ENCODE data around the gene MOSPD3. TPM values are rescaled to one million over a fixed set of nuclear protein-coding genes. Genes with fewer than 3 reads are reported as not detected.
"Not testable (repeated sequence)": the region's sequence is repeated elsewhere in the genome, so short reads cannot be mapped to it uniquely, and the experiment has no call there.

The MOSPD3 gene, protein sequence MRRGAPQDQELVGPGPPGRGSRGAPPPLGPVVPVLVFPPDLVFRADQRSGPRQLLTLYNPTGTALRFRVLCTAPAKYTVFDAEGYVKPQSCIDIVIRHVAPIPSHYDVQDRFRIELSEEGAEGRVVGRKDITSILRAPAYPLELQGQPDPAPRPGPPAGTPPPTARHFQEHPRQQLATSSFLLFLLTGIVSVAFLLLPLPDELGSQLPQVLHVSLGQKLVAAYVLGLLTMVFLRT
- 10 to 100 TPM; 21.0 to 32.7 TPM for total RNA-seq

DNA sequence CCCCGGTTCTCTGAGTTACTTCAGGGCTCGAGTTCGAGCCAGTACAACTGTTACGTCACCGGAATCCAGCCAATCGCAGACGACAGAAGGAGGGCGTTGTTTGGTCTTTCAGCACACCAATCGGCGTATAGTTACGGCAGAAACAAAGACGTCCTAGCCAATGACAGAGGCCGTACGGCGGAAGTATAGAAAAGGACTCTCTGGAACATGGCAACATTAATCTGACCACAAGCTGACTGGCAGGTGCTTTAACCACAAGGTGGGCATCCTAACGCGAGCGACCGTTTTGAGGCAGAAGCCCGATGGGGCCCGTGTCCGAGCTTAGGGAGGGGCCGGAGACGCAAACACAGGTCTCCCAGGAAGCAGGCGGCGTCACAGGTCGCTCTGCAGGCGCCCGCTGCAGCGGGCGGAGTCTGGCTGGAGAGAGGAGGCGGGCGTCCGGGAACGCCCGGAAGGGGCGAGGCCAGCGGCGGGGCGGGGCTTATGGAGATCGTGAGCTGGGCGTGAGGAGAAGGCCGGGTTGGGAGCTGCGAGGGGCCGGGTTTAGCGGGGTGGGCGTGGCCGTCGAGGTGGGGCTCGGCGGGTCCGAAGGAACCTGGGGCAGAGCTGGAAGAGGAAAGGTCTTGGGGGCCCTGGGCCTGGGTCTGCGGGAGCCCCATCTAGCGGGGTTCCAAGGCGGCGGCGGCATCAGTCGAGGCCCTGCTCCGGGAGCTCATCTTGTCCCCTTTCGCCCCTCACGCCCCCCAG lies at the start of gene MOSPD3:
MOSPD3 (plus strand) TSS at position 558 of the 747 bp plus-strand sequence. CDS start 252 bp downstream, outside the sequence.
- no peaks in the 10 kb centered on the region for H3K27me3 Mint-ChIP-seq
- peaks cover 6% of the 10 kb centered on the region for H3K4me1 Mint-ChIP-seq

DNA sequence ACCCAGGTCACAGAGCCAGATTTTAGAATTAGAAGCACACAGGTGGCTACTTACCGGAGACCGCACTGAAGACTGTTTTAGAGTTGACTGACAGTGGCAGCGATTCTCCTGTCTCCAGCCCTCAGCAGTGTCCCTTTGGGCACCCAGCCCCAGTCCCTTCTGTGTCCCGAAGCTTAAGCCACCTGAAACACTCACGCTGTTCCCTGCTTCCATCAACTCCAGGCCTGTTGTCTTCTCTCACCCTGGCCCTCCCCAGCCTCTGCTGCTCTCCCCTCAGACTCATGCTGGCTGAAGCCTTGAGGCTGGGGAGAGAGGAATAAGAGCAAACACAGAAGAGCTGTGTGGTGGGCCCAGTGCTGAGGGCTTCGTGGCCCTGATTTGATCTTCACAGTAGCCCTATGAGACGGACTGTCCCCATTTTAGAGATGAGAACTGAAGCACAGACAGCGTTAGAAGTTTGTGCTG lies 49.2 kb upstream of the MOSPD3 start:
- H3K4me1 Mint-ChIP-seq = peaks cover 5% of the 10 kb centered on the region
- ATAC-seq (replicated peaks) = no peak
- no peaks in the 10 kb centered on the region for H3K9me3 Mint-ChIP-seq
- H3K27me3 Mint-ChIP-seq = no peaks in the 10 kb centered on the region
- no peak overlapping the region for H3K4me3 Mint-ChIP-seq
- H3K27ac Mint-ChIP-seq = no peak overlapping the region
- peaks cover 78% of the 10 kb centered on the region for H3K36me3 Mint-ChIP-seq (ENCODE audit: low read depth)

More for the DNA sequence above, at the start of gene MOSPD3:
- Mint-ChIP-seq H3K4me3 (peak within 1 kb of the TSS; percentile 92), H3K27ac (peak within 1 kb of the TSS; percentile 95), H3K36me3 (ENCODE audit: low read depth) (peaks cover 6% of the 10 kb centered on the region), H3K9me3 (no peaks in the 10 kb centered on the region)
- ATAC-seq (replicated peaks) = peak; percentile 93

DNA sequence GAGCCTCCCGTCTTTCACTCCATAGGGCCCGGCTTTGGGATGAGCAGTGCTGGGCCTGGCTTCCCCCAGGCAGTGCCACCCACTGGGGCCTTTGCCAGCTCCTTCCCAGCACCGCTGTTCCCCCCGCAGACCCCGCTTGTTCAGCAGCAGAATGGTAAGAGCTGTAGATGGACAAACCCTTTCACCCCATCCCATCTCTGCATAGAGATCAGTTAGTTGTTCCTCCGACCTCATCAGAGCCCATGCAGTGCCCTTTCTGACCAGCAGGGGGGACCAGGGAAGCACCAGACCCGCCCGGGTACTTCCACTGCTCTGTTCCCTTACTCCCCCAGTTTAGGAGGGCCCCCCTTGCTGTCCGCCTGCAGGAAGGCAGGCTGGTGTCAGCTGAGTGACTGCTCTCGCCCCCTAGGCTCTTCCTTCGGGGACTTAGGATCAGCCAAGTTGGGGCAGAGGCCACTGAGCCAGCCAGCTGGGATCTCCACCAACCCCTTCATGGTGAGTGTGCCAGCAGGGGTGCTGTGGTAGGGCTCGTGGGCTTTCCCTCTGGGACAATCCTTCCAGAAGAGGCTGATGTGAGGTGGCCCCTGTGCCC lies 48.4 kb upstream of the MOSPD3 start:
- peaks cover 70% of the 10 kb centered on the region for H3K36me3 Mint-ChIP-seq (ENCODE audit: low read depth)
- H3K27me3 Mint-ChIP-seq = no peaks in the 10 kb centered on the region
- H3K9me3 Mint-ChIP-seq = no peaks in the 10 kb centered on the region
- H3K4me3 Mint-ChIP-seq = no peak overlapping the region
- H3K4me1 Mint-ChIP-seq = peaks cover 9% of the 10 kb centered on the region
- H3K27ac Mint-ChIP-seq = peak overlapping the region; percentile 75
- ATAC-seq (replicated peaks) = peak; percentile 64

DNA sequence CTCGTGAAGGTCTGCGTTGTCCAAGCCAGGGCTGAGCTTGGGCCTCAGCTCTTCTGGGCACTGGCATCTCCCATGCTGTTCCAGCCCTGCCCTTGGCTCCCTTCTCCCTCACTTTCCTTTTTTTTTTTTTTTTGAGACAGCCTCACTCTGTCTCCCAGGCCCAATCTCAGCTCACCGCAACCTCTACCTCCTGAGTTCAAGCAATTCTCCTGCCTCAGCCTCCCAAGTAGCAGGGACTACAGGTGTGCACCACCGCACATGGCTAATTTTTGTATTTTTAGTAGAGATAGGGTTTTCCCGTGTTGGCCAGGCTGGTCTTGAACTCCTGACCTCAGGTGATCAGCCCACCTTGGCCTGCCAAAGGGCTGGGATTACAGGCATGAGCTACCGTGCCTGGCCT lies 47.9 kb upstream of the MOSPD3 start:
- peak overlapping the region; percentile 75 for H3K27ac Mint-ChIP-seq
- not testable (repeated sequence) for H3K4me3 Mint-ChIP-seq; H3K27me3 Mint-ChIP-seq; H3K9me3 Mint-ChIP-seq; ATAC-seq (replicated peaks)
- H3K4me1 Mint-ChIP-seq = peaks cover 14% of the 10 kb centered on the region
- peaks cover 65% of the 10 kb centered on the region for H3K36me3 Mint-ChIP-seq (ENCODE audit: low read depth)

DNA sequence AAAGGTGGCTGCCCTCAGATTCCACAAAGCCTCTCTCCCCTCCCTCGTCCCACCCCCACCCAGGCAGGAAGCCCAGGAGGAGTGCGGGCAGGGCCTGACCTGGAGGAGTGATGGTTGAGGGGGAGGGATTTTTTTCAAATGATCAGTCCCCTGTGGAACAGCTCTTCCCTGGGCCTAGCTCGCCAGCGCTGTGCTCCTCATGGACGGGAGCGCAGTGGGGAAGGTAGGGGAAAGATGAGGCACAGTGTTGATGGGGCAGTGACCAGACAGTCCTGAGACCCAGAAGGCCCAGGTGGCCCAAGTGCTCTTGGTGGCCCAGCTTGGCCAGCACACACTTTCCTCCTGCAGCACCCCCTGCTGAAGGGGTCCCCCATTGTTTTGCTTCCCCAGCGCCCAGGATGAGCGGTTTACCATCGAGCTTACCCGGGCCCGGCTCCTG lies 47.2 kb upstream of the MOSPD3 start:
- H3K4me1 Mint-ChIP-seq = peaks cover 15% of the 10 kb centered on the region
- no peak overlapping the region for H3K4me3 Mint-ChIP-seq
- H3K36me3 Mint-ChIP-seq (ENCODE audit: low read depth) = peaks cover 58% of the 10 kb centered on the region
- H3K27ac Mint-ChIP-seq = peak overlapping the region; percentile 75
- no peaks in the 10 kb centered on the region for H3K27me3 Mint-ChIP-seq
- no peak for ATAC-seq (replicated peaks)
- H3K9me3 Mint-ChIP-seq = no peaks in the 10 kb centered on the region

DNA sequence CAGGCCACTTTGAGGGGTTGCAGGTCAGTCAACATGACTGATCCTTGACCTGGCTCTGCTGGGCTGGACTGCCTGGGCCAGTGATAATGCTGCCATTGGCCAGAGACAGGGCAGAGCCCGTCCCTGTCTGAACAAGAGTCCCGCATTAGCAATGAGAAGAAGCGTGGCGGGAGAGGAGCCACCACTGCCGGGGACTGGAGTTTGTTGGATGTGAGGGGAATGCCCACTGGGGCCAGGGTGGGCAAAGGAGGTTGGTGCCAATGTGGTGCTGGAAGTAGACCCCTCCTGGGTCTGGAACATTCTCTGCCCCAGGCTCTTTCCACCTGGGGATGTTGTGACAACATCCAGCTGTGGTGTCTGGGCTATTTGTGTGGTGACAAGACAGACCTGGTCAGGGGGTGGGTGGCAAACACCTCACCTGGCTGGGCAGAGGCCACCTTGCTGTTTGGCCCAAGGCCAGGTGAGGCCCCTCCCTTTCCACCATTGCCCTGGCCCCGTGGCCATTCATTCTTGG lies 46.3 kb upstream of the MOSPD3 start:
- Mint-ChIP-seq H3K4me3 (no peak overlapping the region), H3K4me1 (peaks cover 15% of the 10 kb centered on the region), H3K27ac (peak overlapping the region; percentile 45), H3K27me3 (no peaks in the 10 kb centered on the region), H3K36me3 (ENCODE audit: low read depth) (peaks cover 48% of the 10 kb centered on the region), H3K9me3 (no peaks in the 10 kb centered on the region)
- ATAC-seq (replicated peaks) = no peak

DNA sequence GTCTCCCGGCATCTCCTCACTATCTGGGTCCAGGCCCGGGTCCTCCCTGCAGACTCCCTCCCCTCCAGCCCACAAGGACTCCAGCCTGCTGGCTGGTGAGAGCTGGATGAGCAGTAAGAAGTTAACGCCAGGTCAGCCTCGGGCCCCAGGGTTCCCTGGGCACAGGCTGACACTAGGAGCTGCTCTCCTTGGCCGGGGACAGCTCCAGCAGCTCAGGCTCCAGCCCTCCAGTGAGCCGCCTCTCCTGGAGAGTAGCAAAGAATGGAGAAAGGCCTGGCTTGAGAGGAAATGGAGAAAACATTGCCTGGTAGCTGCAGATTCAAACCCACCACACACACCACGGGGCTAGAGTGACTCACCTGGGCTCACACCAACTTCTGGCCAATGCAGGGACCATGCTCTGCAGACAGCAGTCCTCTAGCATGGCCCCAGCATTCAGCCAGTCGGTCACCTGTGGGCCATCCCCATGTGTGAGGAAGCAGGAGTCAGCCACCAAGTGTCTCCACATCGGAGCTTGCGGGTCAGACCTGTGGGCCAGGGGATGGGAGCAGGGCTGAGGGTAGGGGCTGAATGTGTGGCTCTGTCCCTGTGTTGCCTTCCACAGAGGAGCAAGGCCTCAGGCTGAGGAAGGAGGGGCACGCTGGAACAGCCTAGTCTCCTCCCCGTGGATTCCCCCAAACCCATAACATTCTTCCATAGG lies 45.2 kb upstream of the MOSPD3 start:
- H3K9me3 Mint-ChIP-seq = no peaks in the 10 kb centered on the region
- peaks cover 21% of the 10 kb centered on the region for H3K4me1 Mint-ChIP-seq
- no peak for ATAC-seq (replicated peaks)
- H3K36me3 Mint-ChIP-seq (ENCODE audit: low read depth) = peaks cover 43% of the 10 kb centered on the region
- H3K27ac Mint-ChIP-seq = peak overlapping the region; percentile 54
- no peaks in the 10 kb centered on the region for H3K27me3 Mint-ChIP-seq
- H3K4me3 Mint-ChIP-seq = no peak overlapping the region

DNA sequence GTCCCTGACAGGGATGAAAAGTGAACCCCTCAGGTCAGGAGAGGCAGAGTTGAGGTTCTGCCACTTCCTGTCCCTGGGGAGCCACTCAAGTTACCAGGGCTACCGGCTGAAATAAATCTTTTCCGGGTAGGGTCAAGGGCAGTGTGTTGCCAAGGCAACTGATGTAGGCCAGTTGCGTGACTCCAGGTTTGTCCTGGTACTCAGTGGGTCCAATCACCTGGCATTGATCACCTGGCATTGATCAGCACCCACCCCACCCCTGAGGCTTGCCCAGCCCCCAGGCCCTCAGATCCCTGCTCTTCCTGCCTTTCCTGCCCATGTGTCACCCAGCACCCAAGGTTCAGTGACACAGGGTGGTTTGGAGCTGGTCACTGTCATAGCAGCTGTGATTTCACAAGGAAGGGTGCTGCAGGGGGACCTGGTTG lies 44.6 kb upstream of the MOSPD3 start:
- H3K27ac Mint-ChIP-seq = peak overlapping the region; percentile 54
- H3K9me3 Mint-ChIP-seq = no peaks in the 10 kb centered on the region
- H3K4me3 Mint-ChIP-seq = no peak overlapping the region
- ATAC-seq (replicated peaks) = no peak
- no peaks in the 10 kb centered on the region for H3K27me3 Mint-ChIP-seq
- peaks cover 39% of the 10 kb centered on the region for H3K36me3 Mint-ChIP-seq (ENCODE audit: low read depth)
- H3K4me1 Mint-ChIP-seq = peaks cover 21% of the 10 kb centered on the region

DNA sequence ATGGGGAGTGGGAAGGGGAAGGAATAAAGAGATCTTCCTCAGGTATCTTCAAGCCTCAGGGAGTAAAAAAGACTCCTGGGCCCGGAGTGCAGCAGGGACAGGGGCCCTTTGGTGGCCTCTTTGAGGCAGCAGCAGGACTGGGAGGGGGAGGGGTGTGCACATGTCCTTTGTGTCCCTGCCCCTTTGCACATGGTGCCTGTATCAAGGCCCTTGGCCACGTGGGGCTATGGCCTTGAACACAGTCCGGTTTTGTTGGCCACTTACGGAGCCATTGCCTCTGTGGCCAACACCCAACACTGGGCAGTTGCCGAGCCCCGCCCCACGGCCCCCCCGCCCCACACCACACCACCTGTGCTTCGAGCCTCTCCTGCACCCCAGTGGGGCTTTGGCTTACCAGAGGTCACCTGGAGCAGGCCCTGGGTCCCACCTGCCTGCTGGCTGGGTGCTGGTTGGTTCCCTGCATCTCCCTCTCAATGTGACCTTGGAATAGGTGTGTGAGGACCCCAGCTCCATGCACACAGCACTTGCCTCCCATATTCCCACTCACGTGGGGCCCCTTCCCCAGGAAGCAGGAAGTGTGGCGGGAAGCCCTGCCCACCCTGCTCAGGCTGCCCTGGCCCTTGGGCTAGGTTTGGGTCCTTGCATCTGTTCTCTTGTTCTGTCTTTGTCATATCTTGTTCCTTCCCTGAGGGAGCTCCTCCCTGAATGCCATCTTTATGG lies 44.0 kb upstream of the MOSPD3 start:
- Mint-ChIP-seq H3K27me3 (no peaks in the 10 kb centered on the region), H3K36me3 (ENCODE audit: low read depth) (peaks cover 33% of the 10 kb centered on the region), H3K4me3 (no peak overlapping the region), H3K9me3 (no peaks in the 10 kb centered on the region), H3K27ac (peak overlapping the region; percentile 75), H3K4me1 (peaks cover 21% of the 10 kb centered on the region)
- no peak for ATAC-seq (replicated peaks)

DNA sequence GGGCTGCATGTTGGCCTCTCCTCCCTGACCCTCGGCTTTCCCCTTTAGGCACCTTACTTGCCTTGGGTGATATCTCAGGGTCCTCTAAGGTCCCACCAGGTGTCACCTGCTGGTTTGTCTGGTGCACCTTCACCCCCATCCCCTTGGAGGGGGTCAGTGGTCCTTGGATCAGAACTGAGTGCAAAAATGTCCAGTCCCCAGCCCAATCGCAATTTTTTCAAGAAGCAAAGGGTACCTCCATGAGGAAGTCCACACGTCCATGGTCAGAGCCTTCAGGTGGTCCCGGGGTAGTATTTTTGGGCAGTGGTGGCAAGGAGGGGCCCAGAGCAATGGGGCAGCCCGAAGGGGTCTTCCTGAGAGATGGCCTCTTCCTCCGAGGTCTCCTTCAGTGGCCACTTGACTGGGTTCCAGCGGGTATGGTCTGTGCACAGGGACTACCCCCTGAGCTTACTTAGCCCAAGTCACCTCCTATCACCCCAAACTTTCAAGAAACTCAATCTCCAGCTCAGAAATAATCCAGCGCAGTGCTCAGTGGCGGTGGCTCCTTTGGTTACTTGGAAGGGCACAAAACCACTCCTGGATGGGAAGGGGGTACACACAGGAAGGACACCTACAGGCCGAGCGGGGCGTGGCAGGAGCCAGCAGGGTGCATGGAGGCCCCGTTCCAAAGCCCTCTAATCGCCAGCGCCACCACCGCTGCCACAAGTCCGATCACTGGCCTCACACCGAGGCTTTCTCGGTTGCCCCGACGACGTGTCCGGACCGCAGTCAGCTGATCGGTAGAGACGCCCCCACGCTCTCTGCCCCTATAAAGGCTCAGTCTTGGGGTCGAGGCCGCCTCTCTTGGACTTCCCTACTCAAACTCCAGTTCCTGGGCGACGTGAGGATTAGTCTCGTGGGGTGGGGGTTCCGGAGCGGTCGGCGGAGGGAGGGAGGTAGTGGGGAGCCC lies 43.2 kb upstream of the MOSPD3 start:
- H3K36me3 Mint-ChIP-seq (ENCODE audit: low read depth) = peaks cover 25% of the 10 kb centered on the region
- H3K27me3 Mint-ChIP-seq = no peaks in the 10 kb centered on the region
- peaks cover 15% of the 10 kb centered on the region for H3K4me1 Mint-ChIP-seq
- peak overlapping the region; percentile 75 for H3K27ac Mint-ChIP-seq
- no peaks in the 10 kb centered on the region for H3K9me3 Mint-ChIP-seq
- peak overlapping the region; percentile 42 for H3K4me3 Mint-ChIP-seq
- ATAC-seq (replicated peaks) = peak; percentile 48

DNA sequence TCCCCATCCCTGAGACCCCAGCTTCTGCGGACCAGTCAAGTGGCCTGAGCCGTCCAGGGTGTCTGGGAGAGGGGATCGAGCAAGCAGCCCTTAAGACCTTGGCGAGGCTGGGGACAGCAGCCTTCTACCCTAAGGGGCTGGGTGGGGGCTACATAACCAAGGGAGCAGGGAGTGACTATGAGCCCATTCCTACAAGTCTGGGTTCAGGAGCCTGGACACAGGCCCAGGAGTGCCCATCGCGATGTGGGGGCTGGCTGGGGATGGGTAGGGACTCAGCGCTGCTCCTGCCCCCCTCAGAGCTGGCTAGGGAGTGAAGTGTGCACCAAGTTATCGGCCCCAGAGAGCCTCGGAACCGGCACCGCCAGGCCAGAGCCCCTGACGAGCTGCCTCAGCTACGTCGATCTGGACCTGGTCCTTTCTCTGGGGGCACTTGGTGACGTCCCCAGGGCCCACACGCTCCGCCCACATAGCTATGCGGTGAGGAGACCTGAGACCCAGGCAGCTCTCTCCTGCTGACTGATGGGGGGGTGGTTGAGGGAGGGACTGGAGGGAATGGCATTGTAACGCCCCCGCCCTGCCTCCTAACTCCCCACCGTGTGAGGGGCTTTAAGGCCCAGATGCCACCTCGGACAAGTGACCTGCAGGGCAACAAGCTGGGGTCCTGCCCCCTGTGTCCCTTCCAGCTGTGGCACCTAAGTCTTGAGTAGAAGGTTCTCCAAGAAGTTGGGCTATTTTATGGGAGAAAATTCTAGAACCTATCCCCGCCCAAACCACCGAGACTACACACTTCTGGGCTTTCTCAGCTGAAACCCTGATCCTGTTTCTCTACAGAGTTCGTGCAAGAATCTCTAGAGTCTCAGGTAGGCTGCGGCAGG lies 41.1 kb upstream of the MOSPD3 start:
- ATAC-seq (replicated peaks) = no peak
- Mint-ChIP-seq H3K4me3 (peak overlapping the region; percentile 42), H3K27me3 (no peaks in the 10 kb centered on the region), H3K27ac (no peak overlapping the region), H3K36me3 (ENCODE audit: low read depth) (peaks cover 19% of the 10 kb centered on the region), H3K4me1 (peaks cover 15% of the 10 kb centered on the region), H3K9me3 (no peaks in the 10 kb centered on the region)

DNA sequence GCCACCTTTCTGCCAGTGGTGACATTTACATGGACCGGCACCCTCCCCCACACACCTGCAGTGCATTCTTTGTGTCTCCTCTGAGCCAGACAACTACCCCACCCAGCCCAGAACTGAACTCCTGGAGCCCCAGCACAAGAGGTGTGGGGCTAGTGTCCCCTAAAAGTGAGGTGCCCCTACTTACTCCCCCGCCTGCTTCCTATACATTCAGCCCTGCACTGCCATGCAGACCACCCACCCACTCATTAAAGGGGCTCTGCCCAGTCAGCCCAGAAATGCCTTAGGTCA lies 40.6 kb upstream of the MOSPD3 start:
- H3K36me3 Mint-ChIP-seq (ENCODE audit: low read depth) = peaks cover 25% of the 10 kb centered on the region

More for the DNA sequence above, 40.6 kb upstream of the MOSPD3 start:
- no peak for ATAC-seq (replicated peaks)
- Mint-ChIP-seq H3K4me3 (no peak overlapping the region), H3K9me3 (no peaks in the 10 kb centered on the region), H3K27ac (peak overlapping the region; percentile 30), H3K4me1 (peaks cover 15% of the 10 kb centered on the region), H3K27me3 (no peaks in the 10 kb centered on the region)

All from activated T-helper 17 cell treated with anti-CD3 and anti-CD28 coated beads, Interleukin-2, amount 50 U/mL, for 72 hours (primary cell).